Astrocyte of the cerebellum (primary cell): ENCODE data around the gene GRID2.

Experiments used
- DNase-seq: peaks from one replicate; pipeline ENCODE4 v3.0.0-alpha.2; 2011; ENCODE audit warnings: low read depth
- H3K4me3 ChIP-seq: 2 replicates; pipeline ENCODE4 v1.5.1; 2011; ENCODE audit warnings: mild to moderate bottlenecking, low read depth, low read length, moderate library complexity
- in situ Hi-C: cut with HindIII; loops from 2 replicates; pipeline ENCODE4 v1.10.0; 2017; ENCODE audit warnings: low sequenced_read_pairs
- TF ChIP-seq, protein P1 (sequence below): IDR thresholded peaks from 2 replicates; pipeline ENCODE4 v1.5.1; 2012; ENCODE audit warnings: low read length, low read depth, moderate library complexity, mild to moderate bottlenecking; ENCODE audit errors: missing control alignments

The GRID2 gene

DNA sequence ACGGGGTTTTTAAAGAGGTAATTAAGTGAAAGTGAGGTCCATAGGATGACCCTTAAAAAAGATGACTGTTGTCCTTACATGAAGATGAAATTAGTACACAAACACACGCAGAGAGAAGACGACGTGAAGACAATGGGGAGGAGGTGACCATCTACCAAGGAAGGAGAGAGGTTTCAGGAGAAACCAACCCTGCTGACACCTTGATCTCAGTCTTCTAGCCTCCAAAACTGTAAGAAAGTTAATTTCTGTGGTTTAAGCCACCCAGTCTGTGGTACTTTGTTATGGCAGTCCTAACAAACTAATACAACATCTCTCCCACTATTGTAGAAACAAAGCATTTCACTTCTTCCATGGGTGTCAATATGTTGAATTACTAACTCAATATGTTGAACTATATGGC, 1385.2 kb downstream of the GRID2 start:
- no peak for DNase-seq
- TF ChIP-seq, protein P1, sequence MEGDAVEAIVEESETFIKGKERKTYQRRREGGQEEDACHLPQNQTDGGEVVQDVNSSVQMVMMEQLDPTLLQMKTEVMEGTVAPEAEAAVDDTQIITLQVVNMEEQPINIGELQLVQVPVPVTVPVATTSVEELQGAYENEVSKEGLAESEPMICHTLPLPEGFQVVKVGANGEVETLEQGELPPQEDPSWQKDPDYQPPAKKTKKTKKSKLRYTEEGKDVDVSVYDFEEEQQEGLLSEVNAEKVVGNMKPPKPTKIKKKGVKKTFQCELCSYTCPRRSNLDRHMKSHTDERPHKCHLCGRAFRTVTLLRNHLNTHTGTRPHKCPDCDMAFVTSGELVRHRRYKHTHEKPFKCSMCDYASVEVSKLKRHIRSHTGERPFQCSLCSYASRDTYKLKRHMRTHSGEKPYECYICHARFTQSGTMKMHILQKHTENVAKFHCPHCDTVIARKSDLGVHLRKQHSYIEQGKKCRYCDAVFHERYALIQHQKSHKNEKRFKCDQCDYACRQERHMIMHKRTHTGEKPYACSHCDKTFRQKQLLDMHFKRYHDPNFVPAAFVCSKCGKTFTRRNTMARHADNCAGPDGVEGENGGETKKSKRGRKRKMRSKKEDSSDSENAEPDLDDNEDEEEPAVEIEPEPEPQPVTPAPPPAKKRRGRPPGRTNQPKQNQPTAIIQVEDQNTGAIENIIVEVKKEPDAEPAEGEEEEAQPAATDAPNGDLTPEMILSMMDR: no peak
- in situ Hi-C loops: no loop called here
- H3K4me3 ChIP-seq: no peak overlapping the region

DNA sequence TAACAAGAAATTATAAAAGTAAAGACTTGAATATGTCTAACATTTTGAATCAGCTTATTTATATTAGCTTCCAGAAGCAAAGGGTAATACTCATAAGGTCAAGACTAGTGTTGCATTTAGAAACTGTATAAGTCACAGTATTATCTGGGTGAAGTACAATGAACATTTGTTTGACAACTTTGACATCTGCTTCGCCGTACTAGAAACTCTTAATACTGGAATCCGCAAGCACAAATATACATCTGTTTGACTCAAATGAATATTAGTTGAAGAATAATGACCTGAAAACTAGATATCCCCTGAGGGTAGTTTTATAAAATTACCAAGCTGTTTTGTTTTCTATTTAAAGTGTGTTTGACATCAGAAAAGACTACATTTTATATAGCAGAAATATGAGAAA, 1389.4 kb downstream of the GRID2 start:
- no peak overlapping the region for H3K4me3 ChIP-seq
- DNase-seq: no peak
- TF ChIP-seq, protein P1: no peak
- in situ Hi-C loops: no loop called here

DNA sequence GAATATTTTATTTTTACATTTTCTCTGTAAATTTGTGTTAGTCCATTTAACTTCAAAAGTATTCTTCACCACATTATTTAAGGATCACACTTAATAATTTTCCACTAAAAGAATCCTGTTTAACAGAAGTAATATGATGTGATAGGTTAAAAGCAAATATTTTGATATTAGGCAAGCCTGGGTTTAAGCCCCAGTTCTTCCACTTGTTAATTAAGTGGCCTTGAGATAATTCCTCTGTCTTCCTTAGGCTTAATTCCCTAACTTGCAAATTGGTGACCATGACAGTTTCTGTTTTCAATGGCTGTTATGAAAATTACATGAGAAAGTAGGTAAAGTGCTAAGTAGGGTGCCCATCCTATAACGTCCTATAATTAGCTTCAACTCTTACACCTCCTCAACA, 1394.9 kb downstream of the GRID2 start:
- TF ChIP-seq, protein P1: no peak
- no peak overlapping the region for H3K4me3 ChIP-seq
- in situ Hi-C loops: no loop called here
- DNase-seq: no peak

GRCh38 chr4:93700571-93700970, 1396.8 kb downstream of the GRID2 start:
- in situ Hi-C loops: no loop called here
- no peak overlapping the region for H3K4me3 ChIP-seq
- no peak for DNase-seq
- TF ChIP-seq, protein P1: no peak

DNA sequence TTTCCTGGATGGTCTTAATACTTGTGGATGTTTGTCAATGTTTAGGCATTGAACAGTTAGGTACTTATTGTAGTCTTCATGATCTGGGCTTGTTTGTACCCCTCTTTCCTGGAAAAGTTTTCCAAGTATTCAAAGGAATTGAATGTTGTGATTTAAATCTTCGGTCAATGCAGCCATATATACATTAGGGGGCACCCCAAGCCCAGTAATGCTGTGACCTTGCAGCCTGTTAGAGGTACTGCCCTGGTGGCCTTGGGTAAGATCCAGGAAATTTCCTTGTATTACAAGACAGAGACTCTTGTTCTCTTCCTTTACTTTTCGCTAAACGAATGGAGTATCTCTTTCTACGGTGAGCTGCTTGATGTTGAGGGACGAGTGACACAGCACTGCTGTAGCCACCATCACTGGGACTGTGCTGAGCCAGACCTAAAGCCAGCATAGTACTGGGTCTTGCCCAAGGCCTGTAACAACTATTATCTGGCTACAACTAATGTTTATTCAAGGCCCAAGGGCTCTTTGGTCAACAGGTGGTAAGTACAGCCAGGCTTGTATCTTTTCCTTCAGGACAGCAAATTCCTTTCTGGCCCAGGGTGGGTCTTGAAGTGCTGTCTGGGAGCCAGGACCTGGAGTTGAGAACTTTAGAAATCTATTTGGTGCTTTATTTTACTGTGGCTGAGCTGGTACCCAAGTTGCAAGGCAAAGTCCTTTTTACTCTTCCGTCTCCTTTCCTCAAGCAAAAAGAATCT, 1406.5 kb downstream of the GRID2 start:
- DNase-seq: no peak
- TF ChIP-seq, protein P1: no peak
- no peak overlapping the region for H3K4me3 ChIP-seq
- in situ Hi-C loops: no loop called here

- H3K4me3 ChIP-seq: no peak overlapping the region
- TF ChIP-seq, protein P1: no peak
- in situ Hi-C loops: no loop called here
- no peak for DNase-seq
Measured at GRCh38 chr4:93710847-93711430, 1407.2 kb downstream of the GRID2 start.
